GM23338 (cell line): Measurements from ENCODE around the gene HMCN2. TPM values are rescaled to one million over a fixed set of nuclear protein-coding genes. Genes with fewer than 3 reads are reported as not detected.

Experiments
- ATAC-seq: fragments of 200-7000 bp; cut with Tn5 transposase; 3 replicates; pipeline ENCODE4 v1.9.1; 2020
- DNase-seq: peaks from one replicate; pipeline ENCODE4 v3.0.0-alpha.2; 2015; ENCODE audit warnings: low spot score
- H2AFZ ChIP-seq: fragments of 200-600 bp; sonication (generic); 2 replicates; pipeline ENCODE4 v1.8.0; 2016; ENCODE audit warnings: antibody characterized with exemption, mild to moderate bottlenecking, moderate library complexity
- H3F3A ChIP-seq: fragments of 200-600 bp; sonication (generic); replicated peaks from 2 replicates; pipeline ENCODE4 v1.8.0; 2017; ENCODE audit warnings: antibody characterized with exemption, mixed run types, low read depth
- H3K27ac ChIP-seq: fragments of 200-600 bp; sonication (generic); 2 replicates; pipeline ENCODE4 v1.6.1; 2016; ENCODE audit warnings: low read depth
- H3K27me3 ChIP-seq: fragments of 200-600 bp; sonication (generic); 2 replicates; pipeline ENCODE4 v1.8.0; 2016; ENCODE audit warnings: mild to moderate bottlenecking, mixed run types, moderate library complexity; ENCODE audit not compliant: insufficient read depth
- H3K36me3 ChIP-seq: fragments of 200-600 bp; sonication (generic); 2 replicates; pipeline ENCODE4 v1.8.0; 2016; ENCODE audit warnings: mild to moderate bottlenecking; ENCODE audit not compliant: insufficient read depth
- H3K4me1 ChIP-seq: fragments of 200-600 bp; sonication (generic); 2 replicates; pipeline ENCODE4 v1.8.0; 2016; ENCODE audit warnings: mild to moderate bottlenecking, moderate library complexity; ENCODE audit not compliant: insufficient read depth
- H3K4me2 ChIP-seq: fragments of 200-600 bp; sonication (generic); 2 replicates; pipeline ENCODE4 v1.7.1; 2017; ENCODE audit warnings: mixed run types
- H3K4me3 ChIP-seq: fragments of 200-600 bp; sonication (generic); 2 replicates; pipeline ENCODE4 v1.6.1; 2016; ENCODE audit warnings: mixed run types
- H3K79me2 ChIP-seq: fragments of 200-600 bp; sonication (generic); replicated peaks from 2 replicates; pipeline ENCODE4 v1.8.0; 2017; ENCODE audit warnings: mild to moderate bottlenecking; ENCODE audit not compliant: insufficient read depth
- H3K9me2 ChIP-seq: fragments of 200-600 bp; sonication (generic); 2 replicates; pipeline ENCODE4 v1.8.0; 2017; ENCODE audit not compliant: insufficient read depth
- H4K20me1 ChIP-seq: fragments of 200-600 bp; sonication (generic); replicated peaks from 2 replicates; pipeline ENCODE4 v1.8.0; 2017; ENCODE audit warnings: mild to moderate bottlenecking; ENCODE audit not compliant: insufficient read depth
- H3K27ac Mint-ChIP-seq: 2 replicates; pipeline ENCODE4 v1.8.0; 2020; ENCODE audit warnings: inconsistent platforms, mild to moderate bottlenecking, moderate library complexity, mixed read lengths
- H3K27me3 Mint-ChIP-seq: 3 replicates; pipeline ENCODE4 v1.8.0; 2022; ENCODE audit warnings: low read depth, mild to moderate bottlenecking, moderate library complexity, mixed read lengths, inconsistent platforms; ENCODE audit not compliant: insufficient read depth, poor library complexity
- H3K36me3 Mint-ChIP-seq: 3 replicates; pipeline ENCODE4 v1.8.0; 2021; ENCODE audit warnings: low read depth, mild to moderate bottlenecking, inconsistent platforms, moderate library complexity, mixed read lengths
- H3K4me1 Mint-ChIP-seq: 3 replicates; pipeline ENCODE4 v1.8.0; 2020; ENCODE audit warnings: mild to moderate bottlenecking, inconsistent platforms, mixed read lengths
- H3K4me3 Mint-ChIP-seq: 3 replicates; pipeline ENCODE4 v1.8.0; 2021; ENCODE audit warnings: moderate library complexity, mild to moderate bottlenecking, inconsistent platforms, mixed read lengths
- H3K9me3 Mint-ChIP-seq: 3 replicates; pipeline ENCODE4 v1.8.0; 2020; ENCODE audit warnings: moderate library complexity, mild to moderate bottlenecking, inconsistent platforms, mixed read lengths
- CREB1 ChIP-seq: fragments of 250-450 bp; sonication (Bioruptor Pico); IDR thresholded peaks from 2 replicates; pipeline ENCODE4 v1.5.0; 2020; ENCODE audit warnings: low read depth, mild to moderate bottlenecking, moderate library complexity
- CTCF ChIP-seq, 2 experiments: fragments of 200-600 bp in 1 of 2; sonication (generic) in 1 of 2; conservative IDR thresholded peaks; 2 replicates each; pipeline versions ENCODE4 v1.5.1 to v1.6.1; 2016 to 2017; ENCODE audit warnings: antibody characterized with exemption in 2 of 2, low read depth in 2 of 2, mild to moderate bottlenecking in 2 of 2, moderate library complexity in 1 of 2
- ETS1 ChIP-seq: IDR thresholded peaks from 2 replicates; pipeline ENCODE4 v1.6.1; 2016; ENCODE audit warnings: antibody characterized with exemption
- REST ChIP-seq: IDR thresholded peaks from one replicate; pipeline ENCODE4 v1.6.1; 2018; ENCODE audit warnings: antibody characterized with exemption; ENCODE audit not compliant: unreplicated experiment
- ZNF462 ChIP-seq: fragments of 250-450 bp; sonication (Bioruptor Pico); IDR thresholded peaks from 2 replicates; pipeline ENCODE4 v1.5.0; 2020; ENCODE audit warnings: mild to moderate bottlenecking, moderate library complexity
- polyA plus RNA-seq: library from polyadenylated mRNA; unstranded; fragments of >200 nt; fragmentation: Nextera tagmentation; extraction: Ambion mirVana; gene quantifications from 2 replicates; pipeline ENCODE4 v1.2.1, GENCODE V29; 2016
- total RNA-seq: library from RNA; depleted of rRNA; stranded (reverse); fragments of >200 nt; shearing (Covaris generic); gene quantifications from 2 replicates; pipeline ENCODE4 v1.2.3, GENCODE V29; 2014

Gene HMCN2
- total and polyA plus RNA-seq, 2 experiments from 2014 or later, result 1.3 to 4.7 TPM

GRCh38 chr9:130430734-130431535 lies 165.4 kb downstream of the HMCN2 start (continued):
- TF ChIP-seq REST, result no peak
- TF ChIP-seq CTCF (conservative IDR thresholded peaks at IDR 0.05; ENCODE audit: low read depth in 2 of 2), result no peak

- Mint-ChIP-seq H3K4me1 (peaks cover 5% of the 10 kb centered on the region), H3K9me3 (no peaks in the 10 kb centered on the region), H3K27me3 (peaks cover 25% of the 10 kb centered on the region), H3K4me3 (no peak overlapping the region), H3K36me3 (peaks cover 6% of the 10 kb centered on the region; the same call in 1 of the 3 replicates), H3K27ac (no peak overlapping the region)
- no peak overlapping the region for H3K4me3 ChIP-seq
- ATAC-seq, result no peak
- H3K79me2 ChIP-seq, result no peaks in the 10 kb centered on the region
- H3K4me1 ChIP-seq, result no peaks in the 10 kb centered on the region
- no peaks in the 10 kb centered on the region; the same call in 1 of the 2 replicates for H3F3A ChIP-seq
- no peaks in the 10 kb centered on the region for H4K20me1 ChIP-seq
- H3K9me2 ChIP-seq, result no peaks in the 10 kb centered on the region
- H3K36me3 ChIP-seq, result no peaks in the 10 kb centered on the region
- H3K27ac ChIP-seq, result no peak overlapping the region
- peaks cover 29% of the 10 kb centered on the region for H3K27me3 ChIP-seq
- no peak for DNase-seq
- no peak overlapping the region for H3K4me2 ChIP-seq
- H2AFZ ChIP-seq, result no peak overlapping the region
- no peak for TF ChIP-seq ZNF462
- TF ChIP-seq ETS1, result no peak
- TF ChIP-seq CREB1 (CRISPR knock-in tag), result no peak
Measured at GRCh38 chr9:130431536-130432303, 166.2 kb downstream of the HMCN2 start.
